Measurements from ENCODE around the gene LYPD6.

Gene LYPD6

DNA sequence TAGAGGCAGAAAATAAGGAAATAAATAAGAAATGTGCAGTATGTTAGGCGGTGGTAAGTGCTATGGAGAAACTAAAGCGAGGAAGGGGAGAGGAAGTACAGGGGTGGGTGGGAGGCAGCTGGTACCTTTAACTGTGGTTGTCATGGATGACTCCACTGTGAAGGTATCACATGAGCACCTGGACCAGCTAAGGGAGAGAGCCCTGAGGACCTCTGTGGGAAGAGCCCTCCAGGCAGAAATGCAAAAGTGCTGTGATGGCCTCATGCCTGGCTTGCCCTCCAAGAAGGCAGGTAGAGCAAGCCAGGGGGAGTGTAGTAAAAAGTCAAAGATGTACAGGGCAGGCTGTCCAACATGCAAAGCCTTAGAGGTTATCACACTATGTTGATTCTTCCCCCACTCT lies 17.9 kb downstream of the LYPD6 start:
- no peak for DNase-seq (ENCODE audit: low read depth)

- no peak for DNase-seq (ENCODE audit: low read depth)
Measured at GRCh38 chr2:149353421-149353820, 23.0 kb downstream of the LYPD6 start.

GRCh38 chr2:149355716-149356422 lies 25.5 kb downstream of the LYPD6 start:
- DNase-seq (ENCODE audit: low read depth) = no peak

GRCh38 chr2:149357058-149357457 lies 26.7 kb downstream of the LYPD6 start:
- DNase-seq (ENCODE audit: low read depth) = no peak

- peak; percentile 37 for DNase-seq (ENCODE audit: low read depth)
Measured at GRCh38 chr2:149360106-149360505, 29.7 kb downstream of the LYPD6 start.

GRCh38 chr2:149363958-149364357 lies 33.6 kb downstream of the LYPD6 start:
- DNase-seq (ENCODE audit: low read depth) = peak; percentile 9

GRCh38 chr2:149364839-149365238 lies 34.5 kb downstream of the LYPD6 start:
- DNase-seq (ENCODE audit: low read depth) = no peak

- DNase-seq (ENCODE audit: low read depth) = peak; percentile 78
Measured at GRCh38 chr2:149365931-149366583, 35.7 kb downstream of the LYPD6 start.

GRCh38 chr2:149370061-149370775 lies 39.8 kb downstream of the LYPD6 start:
- DNase-seq (ENCODE audit: low read depth) = no peak

- DNase-seq (ENCODE audit: low read depth) = no peak
Measured at GRCh38 chr2:149371476-149371875, 41.1 kb downstream of the LYPD6 start.

DNA sequence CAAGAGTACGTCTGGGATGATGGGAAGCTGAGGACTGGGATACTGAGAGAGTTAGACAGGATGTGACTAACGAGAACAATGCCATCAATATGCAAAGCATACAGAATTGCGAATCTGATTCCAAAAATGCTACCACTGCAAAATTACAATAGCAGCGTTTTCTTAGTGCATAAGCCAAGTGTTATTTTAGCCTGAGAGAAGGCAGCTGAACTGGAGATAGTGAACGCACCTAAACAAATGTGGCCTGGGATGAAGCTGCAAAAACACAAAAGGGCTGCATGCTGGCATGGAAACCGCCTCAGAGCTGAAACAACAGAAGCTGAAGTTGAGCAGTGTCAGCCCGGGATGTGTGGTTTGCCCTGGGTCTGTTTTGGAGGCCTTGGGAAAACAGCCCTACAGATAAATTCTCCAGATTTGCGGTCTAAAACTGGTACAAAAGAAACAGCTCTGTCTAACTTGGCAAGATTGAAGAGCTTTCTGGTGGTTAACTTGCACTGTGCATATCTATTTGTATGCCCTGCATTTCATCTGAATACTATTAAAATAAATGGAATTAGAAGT lies 45.5 kb downstream of the LYPD6 start:
- DNase-seq (ENCODE audit: low read depth) = peak; percentile 72

DNA sequence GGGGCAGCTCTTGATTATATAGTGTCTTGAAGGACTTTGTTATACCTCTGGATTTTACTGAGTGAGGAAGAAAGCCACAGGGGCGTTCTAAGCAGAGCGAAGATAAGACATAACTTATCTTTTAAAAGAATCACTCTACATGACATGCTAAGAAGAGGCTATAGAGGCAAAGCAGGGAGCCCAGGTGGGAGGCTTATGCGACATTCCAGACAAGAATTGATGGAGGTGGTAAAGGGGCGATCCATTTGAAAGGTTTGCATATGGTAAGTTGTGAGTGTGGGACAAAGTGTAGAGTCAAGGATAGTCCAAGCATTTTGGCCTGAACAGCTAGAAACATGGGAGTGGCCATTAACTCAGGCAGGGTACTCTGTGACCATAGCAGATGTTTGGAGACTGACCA lies 49.8 kb downstream of the LYPD6 start:
- DNase-seq (ENCODE audit: low read depth) = no peak

DNA sequence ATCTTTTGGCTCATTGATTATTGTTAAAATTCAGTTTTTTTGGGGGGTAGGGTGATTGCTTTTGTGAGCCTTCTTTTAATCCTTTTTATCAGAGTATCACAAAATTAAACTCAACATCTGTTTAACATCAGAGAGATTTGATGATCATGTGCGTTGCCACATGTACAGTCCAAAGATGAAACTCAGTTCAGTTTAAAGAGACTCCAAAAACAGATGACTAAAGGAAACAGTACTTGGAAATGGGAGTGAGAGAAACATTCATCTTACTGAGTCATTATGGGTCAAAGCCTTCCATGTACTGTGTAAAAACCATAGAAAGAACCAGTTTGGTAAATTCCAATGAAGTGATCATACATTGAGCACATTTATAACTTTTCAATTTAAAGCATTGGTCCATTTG lies 53.0 kb downstream of the LYPD6 start:
- peak; percentile 86 for DNase-seq (ENCODE audit: low read depth)

GRCh38 chr2:149385350-149385749 lies 55.0 kb downstream of the LYPD6 start:
- no peak for DNase-seq (ENCODE audit: low read depth)

DNA sequence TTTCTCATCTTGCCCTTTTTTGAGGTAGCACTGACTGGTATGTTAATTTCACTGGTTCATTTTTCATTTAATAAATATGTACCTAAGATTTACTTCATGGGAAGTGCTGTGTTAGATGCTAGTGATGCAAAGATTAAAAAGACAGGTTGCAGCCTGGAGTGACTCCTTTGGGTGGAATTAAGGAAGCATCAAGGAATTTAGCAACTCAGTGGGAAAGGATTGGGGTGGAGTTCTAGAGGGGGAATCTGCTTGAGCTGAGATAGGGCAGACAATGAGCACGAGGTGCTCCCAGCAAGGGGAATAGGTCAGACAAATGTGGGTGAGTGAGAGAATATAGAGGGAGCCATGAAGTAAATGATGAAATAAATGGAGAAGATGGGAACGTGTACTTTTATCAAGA lies 57.0 kb downstream of the LYPD6 start:
- no peak for DNase-seq (ENCODE audit: low read depth)

GRCh38 chr2:149388120-149388816 lies 57.9 kb downstream of the LYPD6 start:
- DNase-seq (ENCODE audit: low read depth) = peak; percentile 32

DNA sequence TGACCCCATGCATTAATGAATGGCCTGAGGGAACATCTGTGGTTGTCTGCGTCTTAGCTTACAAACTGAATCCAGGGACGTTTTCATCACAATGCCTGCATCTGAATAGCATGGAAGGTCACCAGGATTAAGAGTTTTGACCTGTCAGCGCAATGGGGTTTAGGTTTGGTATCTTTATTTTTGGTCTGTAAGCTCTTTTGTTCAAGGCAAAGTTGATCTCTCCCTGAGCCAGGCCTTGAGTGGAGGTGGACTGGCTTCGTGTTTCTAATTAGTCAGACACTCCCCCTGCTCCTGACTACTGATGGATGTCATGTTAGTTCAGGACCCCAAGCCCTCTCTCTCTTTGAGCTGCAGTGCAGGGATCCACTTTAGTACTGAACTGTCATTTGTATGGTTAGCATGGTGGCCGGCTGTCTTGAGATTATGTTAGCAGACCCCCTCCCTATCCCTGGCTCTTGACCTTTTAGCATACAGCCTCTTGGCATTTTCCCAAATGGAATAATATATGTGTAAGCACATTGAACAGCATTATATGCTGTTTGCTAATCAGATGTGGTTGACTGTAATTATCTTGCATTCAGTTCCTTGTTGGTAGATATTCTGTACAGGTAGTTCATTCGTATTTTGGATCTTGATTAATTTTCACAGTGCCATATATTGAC lies 59.2 kb downstream of the LYPD6 start:
- no peak for DNase-seq (ENCODE audit: low read depth)

DNA sequence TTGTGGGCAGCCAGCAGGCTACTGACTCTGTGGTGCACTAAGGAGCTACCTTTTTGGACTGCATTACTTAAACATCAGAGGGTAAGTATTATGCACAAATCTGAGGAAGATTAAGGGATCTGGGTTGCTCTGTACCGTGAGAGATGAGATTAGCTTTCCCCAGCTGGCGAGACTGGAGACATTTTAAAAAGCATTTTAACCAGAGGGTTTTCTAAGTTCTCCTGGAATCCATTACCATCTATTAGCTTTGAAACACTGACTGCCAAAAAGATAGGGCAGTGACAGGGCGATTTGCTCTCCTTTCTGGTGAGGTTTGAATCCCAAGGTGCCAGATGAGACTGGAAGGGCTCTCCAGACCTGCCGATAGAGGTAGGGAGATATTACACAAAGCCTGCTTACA lies 63.2 kb downstream of the LYPD6 start:
- no peak for DNase-seq (ENCODE audit: low read depth)

GRCh38 chr2:149394864-149395263 lies 64.5 kb downstream of the LYPD6 start:
- peak; percentile 68 for DNase-seq (ENCODE audit: low read depth)

GRCh38 chr2:149399934-149400615 lies 69.7 kb downstream of the LYPD6 start:
- DNase-seq (ENCODE audit: low read depth) = no peak

- peak; percentile 82 for DNase-seq (ENCODE audit: low read depth)
Measured at GRCh38 chr2:149400997-149401396, 70.6 kb downstream of the LYPD6 start.

Data from ELR (cell line).